HepG2 (cell line): ENCODE data around the gene PITHD1. TPM values are rescaled to one million over a fixed set of nuclear protein-coding genes. Genes with fewer than 3 reads are reported as not detected.

Experiments
- BHLHE40 ChIP-seq: IDR thresholded peaks from 2 replicates; pipeline ENCODE4 v1.6.1; 2011; ENCODE audit warnings: low read length, improper control_type of control experiment
- DDIT3 ChIP-seq: sonication (generic); formaldehyde crosslinking; IDR thresholded peaks from 2 replicates; pipeline ENCODE4 v1.4.0; 2020; ENCODE audit warnings: mild to moderate bottlenecking, missing genetic modification reagents
- GLMP ChIP-seq: sonication (generic); formaldehyde crosslinking; IDR thresholded peaks from 2 replicates; pipeline ENCODE4 v1.9.0; 2021; ENCODE audit warnings: missing genetic modification reagents, mild to moderate bottlenecking, borderline replicate concordance
- KAT7 ChIP-seq: IDR thresholded peaks from 2 replicates; pipeline ENCODE4 v1.6.1; 2018; ENCODE audit warnings: borderline replicate concordance, missing compliant biosample characterization
- KAT8 ChIP-seq: IDR thresholded peaks from 2 replicates; pipeline ENCODE4 v1.6.1; 2016; ENCODE audit warnings: missing genetic modification reagents, missing compliant biosample characterization
- KDM5A ChIP-seq: fragments of 200-600 bp; sonication (generic); IDR thresholded peaks from 2 replicates; pipeline ENCODE4 v1.7.0; 2018; ENCODE audit warnings: antibody characterized with exemption, mild to moderate bottlenecking, low read length, borderline replicate concordance
- KDM5B ChIP-seq: sonication (generic); formaldehyde crosslinking; IDR thresholded peaks from 2 replicates; pipeline ENCODE4 v1.4.0; 2020; ENCODE audit warnings: missing genetic modification reagents, mild to moderate bottlenecking, borderline replicate concordance
- KLF12 ChIP-seq: sonication (generic); formaldehyde crosslinking; IDR thresholded peaks from 2 replicates; pipeline ENCODE4 v1.4.0; 2020; ENCODE audit warnings: missing genetic modification reagents, borderline replicate concordance
- KMT2B ChIP-seq: IDR thresholded peaks from 2 replicates; pipeline ENCODE4 v1.6.1; 2016; ENCODE audit warnings: missing genetic modification reagents, missing compliant biosample characterization
- MNT ChIP-seq: fragments of 450-650 bp; IDR thresholded peaks from 2 replicates; pipeline ENCODE4 v1.6.1; 2016
- NFKB2 ChIP-seq: sonication (generic); formaldehyde crosslinking; IDR thresholded peaks from 2 replicates; pipeline ENCODE4 v1.4.0; 2020; ENCODE audit warnings: missing genetic modification reagents, borderline replicate concordance
- NR2C2 ChIP-seq: sonication (generic); formaldehyde crosslinking; IDR thresholded peaks from 2 replicates; pipeline ENCODE4 v1.4.0; 2020; ENCODE audit warnings: missing genetic modification reagents, mild to moderate bottlenecking, moderate library complexity, borderline replicate concordance
- RAD51 ChIP-seq: fragments of 450-650 bp; IDR thresholded peaks from 2 replicates; pipeline ENCODE4 v1.6.1; 2016; ENCODE audit warnings: borderline replicate concordance
- RARG ChIP-seq: sonication (generic); formaldehyde crosslinking; IDR thresholded peaks from 2 replicates; pipeline ENCODE4 v1.4.0; 2020; ENCODE audit warnings: low read depth, mild to moderate bottlenecking, missing genetic modification reagents
- RFX5 ChIP-seq: IDR thresholded peaks from 2 replicates; pipeline ENCODE4 v1.6.1; 2011; ENCODE audit warnings: low read depth, low read length, improper control_type of control experiment
- SIN3A ChIP-seq: IDR thresholded peaks from 2 replicates; pipeline ENCODE4 v1.6.1; 2011; ENCODE audit warnings: low read depth, mild to moderate bottlenecking, control low read depth, low read length, borderline replicate concordance
- SP1 ChIP-seq, 2 experiments: fragments of 450-650 bp in 1 of 2; sonication (generic) in 1 of 2; formaldehyde crosslinking in 1 of 2; IDR thresholded peaks; 2 replicates each; pipeline versions ENCODE4 v1.4.0 to v1.6.1; 2016 to 2020; ENCODE audit warnings: missing genetic modification reagents in 1 of 2
- TFE3 ChIP-seq: IDR thresholded peaks from 2 replicates; pipeline ENCODE4 v1.6.1; 2016
- TGIF2 ChIP-seq: IDR thresholded peaks from 2 replicates; pipeline ENCODE4 v1.6.1; 2016; ENCODE audit warnings: control low read depth, missing compliant biosample characterization
- U2AF1 ChIP-seq: fragments of 200-400 bp; formaldehyde crosslinking; optimal IDR thresholded peaks from 2 replicates; pipeline ENCODE3; 2017; ENCODE audit warnings: mild to moderate bottlenecking, low read depth, low read length
- ZNF10 ChIP-seq: sonication (generic); formaldehyde crosslinking; IDR thresholded peaks from 2 replicates; pipeline ENCODE4 v1.4.0; 2020; ENCODE audit warnings: mild to moderate bottlenecking, low read depth, missing genetic modification reagents, borderline replicate concordance
- ZNF101 ChIP-seq: sonication (generic); formaldehyde crosslinking; IDR thresholded peaks from 2 replicates; pipeline ENCODE4 v1.4.0; 2020; ENCODE audit warnings: mild to moderate bottlenecking, low read depth, missing genetic modification reagents, borderline replicate concordance
- ZNF17 ChIP-seq: sonication (generic); formaldehyde crosslinking; IDR thresholded peaks from 2 replicates; pipeline ENCODE4 v1.5.0; 2020; ENCODE audit warnings: mild to moderate bottlenecking, missing genetic modification reagents
- ZNF260 ChIP-seq: sonication (generic); formaldehyde crosslinking; IDR thresholded peaks from 2 replicates; pipeline ENCODE4 v1.4.0; 2020; ENCODE audit warnings: missing genetic modification reagents, low read depth, mild to moderate bottlenecking, borderline replicate concordance
- ZNF264 ChIP-seq: sonication (generic); formaldehyde crosslinking; IDR thresholded peaks from 2 replicates; pipeline ENCODE4 v1.4.0; 2020; ENCODE audit warnings: missing genetic modification reagents
- ZNF577 ChIP-seq: sonication (generic); formaldehyde crosslinking; IDR thresholded peaks from 2 replicates; pipeline ENCODE4 v1.4.0; 2020; ENCODE audit warnings: mild to moderate bottlenecking, low read depth, missing genetic modification reagents, borderline replicate concordance
- ZNF709 ChIP-seq: sonication (generic); formaldehyde crosslinking; IDR thresholded peaks from 2 replicates; pipeline ENCODE4 v1.5.0; 2020; ENCODE audit warnings: mild to moderate bottlenecking, missing genetic modification reagents
- polyA plus RNA-seq, 8 experiments: library from polyadenylated mRNA; depleted of rRNA in 3 of 8; stranded (reverse) in 7 of 8; unstranded in 1 of 8; fragments of >200 nt; fragmentation: Illumina TruSeq in 4 of 8; extraction: Trizol in 4 of 8; gene quantifications; 2 replicates each; pipeline versions ENCODE4 v1.2.1 to v1.2.3, GENCODE V29; 2011 to 2016; ENCODE audit warnings: low read depth in 4 of 8, missing spikeins in 1 of 8, mixed read lengths in 1 of 8; ENCODE audit not compliant: insufficient read depth in 1 of 8
- total RNA-seq, 5 experiments: library from RNA; depleted of rRNA; stranded (reverse); fragments of >200 nt; fragmentation: Illumina TruSeq; extraction: Trizol; gene quantifications; 2 replicates each; pipeline ENCODE4 v1.2.3, GENCODE V29; 2016; ENCODE audit warnings: low read depth in 1 of 5

PITHD1 gene
- total and polyA plus RNA-seq, 2 of the 13 experiments (the other 11 are each of a cell fraction or from before 2014, with no cell fraction given), result 28.0 to 37.3 TPM

GRCh38 chr1:23799570-23800399, 21.6 kb downstream of the PITHD1 start (continued):
- TF ChIP-seq ZNF17 (no peak), KDM5A (no peak), SP1 (IDR thresholded peaks at IDR 0.05) (no peak), SP1 (CRISPR knock-in tag; IDR thresholded peaks at IDR 0.05) (no peak), ZNF577 (CRISPR knock-in tag) (no peak), GLMP (CRISPR knock-in tag) (no peak), KAT7 (no peak), ZNF260 (CRISPR knock-in tag) (no peak), ZNF101 (CRISPR knock-in tag) (no peak), NR2C2 (CRISPR knock-in tag) (peak; percentile 32; the same call in 1 of the 2 replicates), TFE3 (CRISPR knock-in tag) (peak; percentile 83), KMT2B (CRISPR knock-in tag) (no peak), U2AF1 (no peak), SIN3A (0 out of 2 replicates have a peak, but pooled peaks have one; percentile 36), RAD51 (peak; percentile 37; the same call in 1 of the 2 replicates), ZNF10 (CRISPR knock-in tag) (no peak), NFKB2 (no peak), ZNF709 (CRISPR knock-in tag) (no peak; the same call in 1 of the 2 replicates), RFX5 (no peak), MNT (no peak), TGIF2 (CRISPR knock-in tag) (no peak), KLF12 (no peak), KDM5B (CRISPR knock-in tag) (no peak), BHLHE40 (no peak), KAT8 (no peak), ZNF264 (CRISPR knock-in tag) (no peak), RARG (CRISPR knock-in tag) (no peak), DDIT3 (CRISPR knock-in tag) (no peak)
